Naive thymus-derived CD4-positive, alpha-beta T cell (primary cell): Measurements from ENCODE around the gene ANXA8. TPM values are rescaled to one million over a fixed set of nuclear protein-coding genes. Genes with fewer than 3 reads are reported as not detected.
A peak's percentile ranks its signal among the peaks of the same experiment; 100 is the strongest.

ENCODE experiments used
- ATAC-seq: fragments of 150-1000 bp; cut with Tn5 transposase; 2 replicates; pipeline ENCODE4 v1.10.0; 2021; ENCODE audit warnings: mild to moderate bottlenecking, moderate library complexity
- CTCF ChIA-PET: fragments of 350-600 bp; sonication (Branson Sonifier 250); formaldehyde crosslinking; loops from one replicate; lab custom pipeline; 2021; ENCODE audit warnings: antibody characterized with exemption; lab: Charles Lee
- POLR2A ChIA-PET: fragments of 350-600 bp; sonication (Branson Sonifier 250); formaldehyde crosslinking; loops from one replicate; lab custom pipeline; 2021; ENCODE audit warnings: antibody characterized with exemption, inconsistent platforms; lab: Charles Lee
- DNase-seq, 9 donors: peaks; one replicate each; pipeline versions ENCODE4 v3.0.0 to v3.0.0-alpha.2; 2020 to 2022; ENCODE audit warnings: mixed read lengths in 1 of 9
- H3K27ac ChIP-seq: one replicate; pipeline ENCODE4 v1.7.0; 2013; ENCODE audit warnings: mild to moderate bottlenecking, low read depth, low read length, moderate library complexity
- H3K27me3 ChIP-seq, 2 donors: one replicate each; pipeline ENCODE4 v1.7.0; 2013; ENCODE audit warnings: low read length in 2 of 2, mild to moderate bottlenecking in 2 of 2, moderate library complexity in 2 of 2; ENCODE audit not compliant: control insufficient read depth in 2 of 2, insufficient read depth in 2 of 2
- H3K36me3 ChIP-seq, 3 experiments: 1 replicate in 2 of 3; 2 replicates in 1 of 3; pipeline ENCODE4 v1.7.0; 2013; ENCODE audit warnings: low read length in 3 of 3, mild to moderate bottlenecking in 3 of 3, moderate library complexity in 1 of 3; ENCODE audit not compliant: insufficient read depth in 3 of 3, control insufficient read depth in 2 of 3
- H3K4me1 ChIP-seq, 2 donors: one replicate each; pipeline ENCODE4 v1.7.0; 2013; ENCODE audit warnings: low read length in 2 of 2, mild to moderate bottlenecking in 2 of 2, moderate library complexity in 1 of 2; ENCODE audit not compliant: control insufficient read depth in 2 of 2, insufficient read depth in 2 of 2
- H3K4me3 ChIP-seq: 2 replicates; pipeline ENCODE4 v1.7.0; 2013; ENCODE audit warnings: mild to moderate bottlenecking, low read length
- H3K9me3 ChIP-seq, 3 experiments: 1 replicate in 2 of 3; 2 replicates in 1 of 3; pipeline ENCODE4 v1.7.0; 2013; ENCODE audit warnings: low read length in 3 of 3; ENCODE audit not compliant: control insufficient read depth in 2 of 3
- H3K27ac Mint-ChIP-seq, 9 donors: one replicate each; pipeline ENCODE4 v1.8.0; 2020 to 2022; ENCODE audit warnings: mixed read lengths in 9 of 9, mild to moderate bottlenecking in 8 of 9, moderate library complexity in 5 of 9, inconsistent platforms in 2 of 9
- H3K27me3 Mint-ChIP-seq, 5 donors: one replicate each; pipeline ENCODE4 v1.8.0; 2021 to 2022; ENCODE audit warnings: mixed read lengths in 5 of 5, mild to moderate bottlenecking in 1 of 5
- H3K36me3 Mint-ChIP-seq, 5 donors: one replicate each; pipeline ENCODE4 v1.8.0; 2020 to 2022; ENCODE audit warnings: mixed read lengths in 5 of 5, mild to moderate bottlenecking in 3 of 5, inconsistent platforms in 1 of 5
- H3K4me1 Mint-ChIP-seq, 7 donors: one replicate each; pipeline ENCODE4 v1.8.0; 2020 to 2022; ENCODE audit warnings: mixed read lengths in 7 of 7, mild to moderate bottlenecking in 3 of 7, inconsistent platforms in 1 of 7
- H3K4me3 Mint-ChIP-seq, 10 donors: one replicate each; pipeline ENCODE4 v1.8.0; 2020 to 2022; ENCODE audit warnings: mild to moderate bottlenecking in 10 of 10, mixed read lengths in 10 of 10, moderate library complexity in 6 of 10, inconsistent platforms in 2 of 10
- H3K9me3 Mint-ChIP-seq, 11 donors: one replicate each; pipeline ENCODE4 v1.8.0; 2020 to 2022; ENCODE audit warnings: mixed read lengths in 11 of 11, mild to moderate bottlenecking in 4 of 11, inconsistent platforms in 1 of 11, moderate library complexity in 1 of 11
- intact Hi-C, 2 donors: fragments of 100-400 bp; cut with micrococcal nuclease; formaldehyde crosslinking; loops; one replicate each; pipeline ENCODE4 v1.15.1; 2023
- polyA plus RNA-seq, 2 donors: library from polyadenylated mRNA; unstranded; fragments of 300-500 nt; fragmentation: Illumina TruSeq; gene quantifications; one replicate each; pipeline ENCODE4 v1.2.3, GENCODE V29; 2021
- total RNA-seq, 6 experiments: library from RNA in 5 of 6; stranded (reverse) in 5 of 6; gene quantifications; 1 replicate in 5 of 6; 2 replicates in 1 of 6; pipeline ENCODE4 v1.2.3 and lab custom pipeline; 2021 to 2026

Gene ANXA8
- total and polyA plus RNA-seq, 7 experiments from 2014 or later: 0.63 TPM; not detected in 6

GRCh38 chr10:47452495-47453140, 31.3 kb downstream of the ANXA8 start:
- intact Hi-C loops: no loop called here
- Mint-ChIP-seq H3K4me3 (no peak overlapping the region), H3K4me1 (peaks cover 0 to 17% (median 16%) of the 10 kb centered on the region in 7 donors), H3K27me3 (peaks cover 0 to 16% (median 4%) of the 10 kb centered on the region in 5 donors), H3K9me3 (peaks cover 0 to 4% (median 0%) of the 10 kb centered on the region in 11 donors), H3K27ac (no peak overlapping the region), H3K36me3 (no peaks in the 10 kb centered on the region)
- ATAC-seq (no peak), DNase-seq (no peak)
- H3K27me3 ChIP-seq: no peaks in the 10 kb centered on the region
- peaks cover 0 to 3% of the 10 kb centered on the region in 2 donors for H3K4me1 ChIP-seq
- ChIA-PET CTCF (no interaction called here), POLR2A (no interaction called here)
- no peak overlapping the region for H3K27ac ChIP-seq
- H3K9me3 ChIP-seq: no peaks in the 10 kb centered on the region
- H3K36me3 ChIP-seq: no peaks in the 10 kb centered on the region
- H3K4me3 ChIP-seq: no peak overlapping the region

GRCh38 chr10:47451998-47452494, 31.9 kb downstream of the ANXA8 start:
- H3K4me3 Mint-ChIP-seq: no peak overlapping the region
- no peak overlapping the region for H3K27ac ChIP-seq
- peaks cover 0 to 3% of the 10 kb centered on the region in 2 donors for H3K4me1 ChIP-seq
- intact Hi-C loops: no loop called here
- ChIA-PET CTCF (no interaction called here), POLR2A (no interaction called here)
- peaks cover 0 to 18% (median 16%) of the 10 kb centered on the region in 7 donors for H3K4me1 Mint-ChIP-seq
- ATAC-seq: no peak
- H3K4me3 ChIP-seq: no peak overlapping the region
- no peak for DNase-seq
- peaks cover 0 to 16% (median 4%) of the 10 kb centered on the region in 5 donors for H3K27me3 Mint-ChIP-seq
- H3K27me3 ChIP-seq: no peaks in the 10 kb centered on the region
- H3K9me3 ChIP-seq: no peaks in the 10 kb centered on the region
- no peaks in the 10 kb centered on the region for H3K36me3 ChIP-seq
- H3K36me3 Mint-ChIP-seq: no peaks in the 10 kb centered on the region
- peaks cover 0 to 4% (median 0%) of the 10 kb centered on the region in 11 donors for H3K9me3 Mint-ChIP-seq
- H3K27ac Mint-ChIP-seq: no peak overlapping the region

GRCh38 chr10:47451273-47451997, 32.5 kb downstream of the ANXA8 start:
- ChIA-PET POLR2A (no interaction called here), CTCF (no interaction called here)
- H3K36me3 ChIP-seq: no peaks in the 10 kb centered on the region
- H3K27me3 Mint-ChIP-seq: peaks cover 0 to 16% (median 4%) of the 10 kb centered on the region in 5 donors
- no peak for DNase-seq
- H3K27ac Mint-ChIP-seq: no peak overlapping the region
- no peaks in the 10 kb centered on the region for H3K27me3 ChIP-seq
- peaks cover 0 to 6% (median 0%) of the 10 kb centered on the region in 3 experiments for H3K9me3 ChIP-seq
- peaks cover 0 to 18% (median 16%) of the 10 kb centered on the region in 7 donors for H3K4me1 Mint-ChIP-seq
- no peak overlapping the region for H3K27ac ChIP-seq
- H3K4me3 ChIP-seq: no peak overlapping the region
- no peaks in the 10 kb centered on the region for H3K36me3 Mint-ChIP-seq
- peaks cover 0 to 3% of the 10 kb centered on the region in 2 donors for H3K4me1 ChIP-seq
- intact Hi-C loops: no loop called here
- ATAC-seq: no peak
- H3K9me3 Mint-ChIP-seq: peaks cover 0 to 5% (median 0%) of the 10 kb centered on the region in 11 donors
- no peak overlapping the region for H3K4me3 Mint-ChIP-seq

- Histone ChIP-seq H3K9me3 (peaks cover 0 to 14% (median 0%) of the 10 kb centered on the region in 3 experiments), H3K4me1 (peaks cover 0 to 3% of the 10 kb centered on the region in 2 donors), H3K36me3 (no peaks in the 10 kb centered on the region), H3K27me3 (no peaks in the 10 kb centered on the region), H3K4me3 (no peak overlapping the region), H3K27ac (no peak overlapping the region)
- DNase-seq (no peak), ATAC-seq (no peak)
- ChIA-PET CTCF (no interaction called here), POLR2A (no interaction called here)
- intact Hi-C loops: no loop called here
- Mint-ChIP-seq H3K9me3 (peaks cover 0 to 15% (median 7%) of the 10 kb centered on the region in 11 donors), H3K27me3 (peaks cover 0 to 16% (median 4%) of the 10 kb centered on the region in 5 donors), H3K36me3 (peaks cover 0 to 6% (median 0%) of the 10 kb centered on the region in 5 donors), H3K27ac (no peak overlapping the region), H3K4me3 (no peak overlapping the region), H3K4me1 (peaks cover 0 to 18% (median 16%) of the 10 kb centered on the region in 7 donors)
Observed at GRCh38 chr10:47450442-47450841, 33.5 kb downstream of the ANXA8 start.

- no peak overlapping the region for H3K4me3 Mint-ChIP-seq
- H3K27ac Mint-ChIP-seq: no peak overlapping the region
- no peaks in the 10 kb centered on the region for H3K36me3 ChIP-seq
- peaks cover 0 to 18% (median 16%) of the 10 kb centered on the region in 7 donors for H3K4me1 Mint-ChIP-seq
- peaks cover 0 to 10% (median 0%) of the 10 kb centered on the region in 5 donors for H3K36me3 Mint-ChIP-seq
- H3K4me3 ChIP-seq: no peak overlapping the region
- CTCF ChIA-PET: no interaction called here
- no peak for DNase-seq
- peaks cover 0 to 3% of the 10 kb centered on the region in 2 donors for H3K4me1 ChIP-seq
- H3K27ac ChIP-seq: no peak overlapping the region
- H3K9me3 Mint-ChIP-seq: peaks cover 4 to 20% (median 12%) of the 10 kb centered on the region in 11 donors
- intact Hi-C loops: no loop called here
- POLR2A ChIA-PET: no interaction called here
- ATAC-seq: no peak
- H3K27me3 ChIP-seq: no peaks in the 10 kb centered on the region
- H3K27me3 Mint-ChIP-seq: peaks cover 0 to 12% (median 4%) of the 10 kb centered on the region in 5 donors
- peaks cover 0 to 18% (median 0%) of the 10 kb centered on the region in 3 experiments for H3K9me3 ChIP-seq
Observed at GRCh38 chr10:47449979-47450378, 33.9 kb downstream of the ANXA8 start.

- no peak overlapping the region for H3K4me3 Mint-ChIP-seq
- H3K36me3 Mint-ChIP-seq: peaks cover 0 to 10% (median 0%) of the 10 kb centered on the region in 5 donors
- POLR2A ChIA-PET: no interaction called here
- H3K27me3 Mint-ChIP-seq: peaks cover 0 to 5% (median 0%) of the 10 kb centered on the region in 5 donors
- ATAC-seq: no peak
- peaks cover 4 to 22% (median 12%) of the 10 kb centered on the region in 11 donors for H3K9me3 Mint-ChIP-seq
- peaks cover 0 to 18% (median 16%) of the 10 kb centered on the region in 7 donors for H3K4me1 Mint-ChIP-seq
- H3K4me1 ChIP-seq: peaks cover 0 to 3% of the 10 kb centered on the region in 2 donors
- no peaks in the 10 kb centered on the region for H3K27me3 ChIP-seq
- intact Hi-C loops: no loop called here
- no peak overlapping the region for H3K4me3 ChIP-seq
- H3K9me3 ChIP-seq: peaks cover 0 to 25% (median 0%) of the 10 kb centered on the region in 3 experiments
- H3K36me3 ChIP-seq: no peaks in the 10 kb centered on the region
- H3K27ac Mint-ChIP-seq: no peak overlapping the region
- CTCF ChIA-PET: no interaction called here
- no peak overlapping the region for H3K27ac ChIP-seq
- DNase-seq: peak in 1 of 9 donors; percentile 8
Observed at GRCh38 chr10:47449102-47449978, 34.6 kb downstream of the ANXA8 start.
